Measurements from ENCODE around the gene RGL1.

RGL1 gene

GRCh38 chr1:183956559-183957188 is 151.8 kb downstream of the RGL1 start:
- H3K4me3 ChIP-seq (ENCODE audit: low read length) = no peak overlapping the region
- no peak for TF ChIP-seq ZNF274 (IDR thresholded peaks at IDR 0.05; ENCODE audit: low read depth, low read length)

- TF ChIP-seq ZNF274 (IDR thresholded peaks at IDR 0.05; ENCODE audit: low read depth, low read length) = no peak
- H3K4me3 ChIP-seq (ENCODE audit: low read length) = no peak overlapping the region
These were observed 152.4 kb downstream of the RGL1 start for GRCh38 chr1:183957216-183957830.

GRCh38 chr1:183958958-183959357 is 154.0 kb downstream of the RGL1 start:
- H3K4me3 ChIP-seq (ENCODE audit: low read length) = no peak overlapping the region
- no peak for TF ChIP-seq ZNF274 (IDR thresholded peaks at IDR 0.05; ENCODE audit: low read depth, low read length)

- no peak overlapping the region for H3K4me3 ChIP-seq (ENCODE audit: low read length)
- no peak for TF ChIP-seq ZNF274 (IDR thresholded peaks at IDR 0.05; ENCODE audit: low read depth, low read length)
These were observed 156.2 kb downstream of the RGL1 start for GRCh38 chr1:183961132-183961531.

GRCh38 chr1:183962903-183963302 is 158.0 kb downstream of the RGL1 start:
- no peak overlapping the region for H3K4me3 ChIP-seq (ENCODE audit: low read length)
- no peak for TF ChIP-seq ZNF274 (IDR thresholded peaks at IDR 0.05; ENCODE audit: low read depth, low read length)

GRCh38 chr1:183965726-183966125 is 160.8 kb downstream of the RGL1 start:
- H3K4me3 ChIP-seq (ENCODE audit: low read length) = no peak overlapping the region
- TF ChIP-seq ZNF274 (IDR thresholded peaks at IDR 0.05; ENCODE audit: low read depth, low read length) = no peak

GRCh38 chr1:183966487-183966886 is 161.6 kb downstream of the RGL1 start:
- no peak overlapping the region for H3K4me3 ChIP-seq (ENCODE audit: low read length)
- TF ChIP-seq ZNF274 (IDR thresholded peaks at IDR 0.05; ENCODE audit: low read depth, low read length) = no peak

GRCh38 chr1:183967914-183968313 is 163.0 kb downstream of the RGL1 start:
- no peak for TF ChIP-seq ZNF274 (IDR thresholded peaks at IDR 0.05; ENCODE audit: low read depth, low read length)

GRCh38 chr1:183968386-183968785 is 163.5 kb downstream of the RGL1 start:
- TF ChIP-seq ZNF274 (IDR thresholded peaks at IDR 0.05; ENCODE audit: low read depth, low read length) = no peak
- H3K4me3 ChIP-seq (ENCODE audit: low read length) = no peak overlapping the region

More at GRCh38 chr1:183967914-183968313, 163.0 kb downstream of the RGL1 start:
- no peak overlapping the region for H3K4me3 ChIP-seq (ENCODE audit: low read length)

GRCh38 chr1:183970516-183971300 is 165.8 kb downstream of the RGL1 start:
- no peak overlapping the region for H3K4me3 ChIP-seq (ENCODE audit: low read length)
- TF ChIP-seq ZNF274 (IDR thresholded peaks at IDR 0.05; ENCODE audit: low read depth, low read length) = no peak

GRCh38 chr1:183975651-183976050 is 170.7 kb downstream of the RGL1 start:
- no peak for TF ChIP-seq ZNF274 (IDR thresholded peaks at IDR 0.05; ENCODE audit: low read depth, low read length)
- no peak overlapping the region for H3K4me3 ChIP-seq (ENCODE audit: low read length)

- no peak for TF ChIP-seq ZNF274 (IDR thresholded peaks at IDR 0.05; ENCODE audit: low read depth, low read length)
- no peak overlapping the region for H3K4me3 ChIP-seq (ENCODE audit: low read length)
These were observed 172.8 kb downstream of the RGL1 start for GRCh38 chr1:183977717-183978116.
